ENCODE data around the gene BNIP3. TPM values are rescaled to one million over a fixed set of nuclear protein-coding genes. Genes with fewer than 3 reads are reported as not detected.

BNIP3 gene
- total RNA-seq, 4 donors from 2014 or later = 118 to 175 (median 137) TPM

DNA sequence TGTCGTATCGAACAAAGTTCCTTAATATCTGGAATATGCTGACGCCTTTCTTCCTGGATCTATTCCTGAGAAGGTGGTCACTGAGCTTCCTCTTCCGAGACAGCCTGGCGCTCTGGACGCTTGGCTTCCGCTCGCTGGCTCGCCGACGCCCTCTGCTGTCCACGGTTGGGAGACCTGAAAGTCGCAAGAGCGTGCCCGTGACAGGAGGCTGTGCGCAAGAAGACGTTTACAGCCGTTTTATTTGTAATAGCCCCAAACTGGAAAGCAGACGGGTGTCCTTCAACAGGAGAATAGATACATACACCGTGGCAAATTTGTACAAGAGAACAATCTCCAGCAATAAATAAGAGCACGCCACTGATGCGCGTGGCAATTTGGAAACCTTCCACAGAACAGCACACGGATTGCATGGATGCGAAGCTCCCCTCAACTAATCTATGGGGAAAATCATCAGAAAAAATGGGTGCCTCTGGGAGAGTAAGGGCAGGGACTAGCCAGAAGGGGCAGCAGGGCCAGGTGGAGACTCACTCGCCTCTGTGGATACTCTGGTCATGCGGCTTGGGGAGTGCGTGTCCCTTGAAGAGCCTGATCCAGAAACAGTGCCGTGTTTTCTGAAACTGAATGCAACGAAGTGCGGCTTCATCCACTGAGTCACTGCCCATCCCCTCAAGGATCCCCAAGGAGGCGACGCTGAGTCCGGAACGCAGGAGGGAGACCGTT is 41.5 kb upstream of the BNIP3 start:
- DNase-seq (ENCODE audit: low spot score in 2 of 2) = peak; percentile 73 to 83
- H3K27me3 ChIP-seq = peaks cover 0 to 20% of the 10 kb centered on the region in 2 donors

GRCh38 chr10:132022241-132022640 is 40.5 kb upstream of the BNIP3 start:
- no peak for DNase-seq (ENCODE audit: low spot score in 2 of 2)
- Histone ChIP-seq H3K36me3 (no peaks in the 10 kb centered on the region), H3K4me3 (no peak overlapping the region), H3K27me3 (peaks cover 0 to 18% of the 10 kb centered on the region in 2 donors), H3K9me3 (no peaks in the 10 kb centered on the region), H3K27ac (no peak overlapping the region), H3K4me1 (peaks cover 0 to 11% (median 5%) of the 10 kb centered on the region in 4 donors)
- WGBS, 2 donors = 76 to 80% methylated on average over 8 to 18 of the region's 18 CpGs
- TF ChIP-seq EP300 (IDR thresholded peaks at IDR 0.05) (no peak), POLR2A (IDR thresholded peaks at IDR 0.05) (no peak)
- TF ChIP-seq, protein P1, sequence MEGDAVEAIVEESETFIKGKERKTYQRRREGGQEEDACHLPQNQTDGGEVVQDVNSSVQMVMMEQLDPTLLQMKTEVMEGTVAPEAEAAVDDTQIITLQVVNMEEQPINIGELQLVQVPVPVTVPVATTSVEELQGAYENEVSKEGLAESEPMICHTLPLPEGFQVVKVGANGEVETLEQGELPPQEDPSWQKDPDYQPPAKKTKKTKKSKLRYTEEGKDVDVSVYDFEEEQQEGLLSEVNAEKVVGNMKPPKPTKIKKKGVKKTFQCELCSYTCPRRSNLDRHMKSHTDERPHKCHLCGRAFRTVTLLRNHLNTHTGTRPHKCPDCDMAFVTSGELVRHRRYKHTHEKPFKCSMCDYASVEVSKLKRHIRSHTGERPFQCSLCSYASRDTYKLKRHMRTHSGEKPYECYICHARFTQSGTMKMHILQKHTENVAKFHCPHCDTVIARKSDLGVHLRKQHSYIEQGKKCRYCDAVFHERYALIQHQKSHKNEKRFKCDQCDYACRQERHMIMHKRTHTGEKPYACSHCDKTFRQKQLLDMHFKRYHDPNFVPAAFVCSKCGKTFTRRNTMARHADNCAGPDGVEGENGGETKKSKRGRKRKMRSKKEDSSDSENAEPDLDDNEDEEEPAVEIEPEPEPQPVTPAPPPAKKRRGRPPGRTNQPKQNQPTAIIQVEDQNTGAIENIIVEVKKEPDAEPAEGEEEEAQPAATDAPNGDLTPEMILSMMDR (IDR thresholded peaks at IDR 0.05) = no peak

More for the DNA sequence above, 41.5 kb upstream of the BNIP3 start:
- no peak overlapping the region for H3K27ac ChIP-seq
- 21 to 22% methylated on average over 36 of the region's 36 CpGs for WGBS, 2 donors
- TF ChIP-seq, protein P1 (IDR thresholded peaks at IDR 0.05) = peak; percentile 83 to 93 (median 89)
- TF ChIP-seq EP300 (IDR thresholded peaks at IDR 0.05) (peak in 1 of 2 donors; percentile 45), POLR2A (IDR thresholded peaks at IDR 0.05) (no peak)
- peak overlapping the region in 2 of 4 donors; percentile 15 to 26 for H3K4me3 ChIP-seq
- H3K4me1 ChIP-seq = peaks cover 0 to 11% (median 5%) of the 10 kb centered on the region in 4 donors
- no peaks in the 10 kb centered on the region for H3K36me3 ChIP-seq
- H3K9me3 ChIP-seq = no peaks in the 10 kb centered on the region

DNA sequence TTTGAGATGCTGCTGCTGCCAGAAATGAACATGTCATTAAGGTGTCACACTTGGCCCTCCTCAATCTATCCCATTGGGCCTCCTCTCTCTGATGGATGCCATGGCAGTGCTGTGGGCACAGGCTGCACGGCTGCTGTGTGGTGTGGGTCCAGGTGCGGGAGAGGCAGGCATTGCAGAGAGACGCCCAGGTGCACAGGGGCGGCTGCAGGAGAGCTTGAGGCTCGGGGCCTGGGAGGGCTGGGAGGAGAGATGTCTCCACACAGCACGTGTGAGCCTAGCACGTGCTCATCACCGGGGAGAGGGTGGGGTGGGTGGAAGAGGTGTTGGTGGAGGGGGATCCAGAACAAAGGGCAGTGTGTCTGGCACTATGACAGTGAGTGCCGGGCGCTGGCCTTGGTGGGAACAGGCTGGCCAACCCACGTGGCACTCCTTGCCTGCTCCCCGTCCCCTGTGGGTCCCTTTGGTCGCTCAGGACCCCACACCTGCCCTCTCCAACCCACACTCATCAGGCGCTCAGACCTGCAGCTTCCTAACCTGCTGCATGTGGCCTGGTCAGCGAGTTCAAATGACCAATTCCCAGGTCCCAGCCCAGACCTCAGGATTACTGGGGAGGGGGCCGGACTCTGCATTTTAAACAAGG is 39.9 kb upstream of the BNIP3 start:
- Histone ChIP-seq H3K4me1 (peaks cover 0 to 11% (median 5%) of the 10 kb centered on the region in 4 donors), H3K27ac (no peak overlapping the region), H3K9me3 (no peaks in the 10 kb centered on the region), H3K36me3 (no peaks in the 10 kb centered on the region), H3K27me3 (peaks cover 0 to 12% of the 10 kb centered on the region in 2 donors), H3K4me3 (no peak overlapping the region)
- TF ChIP-seq EP300 (IDR thresholded peaks at IDR 0.05) (no peak), POLR2A (IDR thresholded peaks at IDR 0.05) (no peak)
- TF ChIP-seq, protein P1 (IDR thresholded peaks at IDR 0.05) = no peak
- 76 to 77% methylated on average over 16 of the region's 16 CpGs for WGBS, 2 donors
- DNase-seq (ENCODE audit: low spot score in 2 of 2) = no peak

DNA sequence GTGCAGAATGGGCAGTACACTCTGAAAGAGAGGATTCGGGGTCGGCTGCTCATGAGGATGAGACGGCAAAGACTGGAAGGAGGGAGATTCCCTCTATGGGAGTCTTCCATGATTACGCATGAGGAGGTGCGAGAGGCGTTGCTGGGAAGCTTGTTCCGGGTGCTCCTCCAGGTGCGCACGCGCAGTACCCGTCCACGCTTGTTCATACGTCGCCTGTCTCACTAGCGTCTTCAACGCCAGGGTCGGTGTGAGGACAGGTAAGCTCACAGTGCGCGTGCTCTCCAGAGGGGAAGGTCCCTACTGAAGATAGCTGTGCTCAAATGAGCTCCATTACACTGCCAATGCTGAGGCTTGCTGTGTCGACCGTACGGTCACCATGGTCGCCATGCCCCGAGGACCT is 39.3 kb upstream of the BNIP3 start:
- H3K9me3 ChIP-seq = no peaks in the 10 kb centered on the region
- TF ChIP-seq EP300 (IDR thresholded peaks at IDR 0.05) (no peak), POLR2A (IDR thresholded peaks at IDR 0.05) (no peak)
- TF ChIP-seq, protein P1 (IDR thresholded peaks at IDR 0.05) = no peak
- DNase-seq (ENCODE audit: low spot score in 2 of 2) = no peak
- H3K36me3 ChIP-seq = no peaks in the 10 kb centered on the region
- peaks cover 0 to 8% of the 10 kb centered on the region in 2 donors for H3K27me3 ChIP-seq
- WGBS, 2 donors = 89% methylated on average over 24 of the region's 24 CpGs
- H3K4me1 ChIP-seq = peaks cover 0 to 11% (median 5%) of the 10 kb centered on the region in 4 donors
- H3K4me3 ChIP-seq = no peak overlapping the region
- H3K27ac ChIP-seq = no peak overlapping the region

DNA sequence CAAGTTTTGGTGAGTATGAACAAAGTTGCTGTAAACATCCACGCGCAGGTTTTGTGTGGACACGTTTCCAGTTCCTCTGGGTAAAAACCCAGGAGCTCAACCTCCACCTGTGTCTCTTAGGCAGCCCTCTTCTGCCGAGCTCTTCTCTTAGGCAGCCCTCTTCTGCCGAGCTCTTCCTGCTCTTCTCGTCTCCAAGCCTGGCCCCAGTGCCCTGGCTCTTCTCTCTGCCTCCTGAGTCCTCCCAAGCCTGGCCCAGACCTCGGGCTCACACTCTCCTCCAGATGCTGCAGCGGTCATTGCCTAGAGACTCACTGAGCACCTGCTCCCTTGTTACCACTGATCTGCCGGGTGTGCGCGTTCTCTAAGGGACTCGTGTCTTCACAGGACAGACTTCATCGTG is 38.7 kb upstream of the BNIP3 start:
- no peak overlapping the region for H3K4me3 ChIP-seq
- peaks cover 0 to 11% (median 5%) of the 10 kb centered on the region in 4 donors for H3K4me1 ChIP-seq
- WGBS, 2 donors = 78 to 85% methylated on average over 13 of the region's 13 CpGs
- no peaks in the 10 kb centered on the region for H3K9me3 ChIP-seq
- H3K36me3 ChIP-seq = no peaks in the 10 kb centered on the region
- no peak overlapping the region for H3K27ac ChIP-seq
- DNase-seq (ENCODE audit: low spot score in 2 of 2) = no peak
- peaks cover 0 to 5% of the 10 kb centered on the region in 2 donors for H3K27me3 ChIP-seq
- TF ChIP-seq EP300 (IDR thresholded peaks at IDR 0.05) (no peak), POLR2A (IDR thresholded peaks at IDR 0.05) (no peak)
- TF ChIP-seq, protein P1 (IDR thresholded peaks at IDR 0.05) = no peak

Data from tibial nerve (tissue), 4 donors.